GM06990 (cell line): ENCODE data around the gene CPXM2.

Source experiments
- DNase-seq: peaks from one replicate; pipeline ENCODE4 v3.0.0-alpha.2; 2011; ENCODE audit not compliant: insufficient read length; ENCODE audit errors: extremely low read depth
- H3K27me3 ChIP-seq: replicated peaks from 2 replicates; pipeline ENCODE4 v1.6.0; 2011; ENCODE audit warnings: low read length; ENCODE audit not compliant: control insufficient read depth, insufficient read depth
- H3K36me3 ChIP-seq: 2 replicates; pipeline ENCODE4 v1.5.1; 2011; ENCODE audit warnings: low read length; ENCODE audit not compliant: control insufficient read depth, insufficient read depth
- H3K4me3 ChIP-seq: replicated peaks from 2 replicates; pipeline ENCODE4 v1.5.1; 2011; ENCODE audit warnings: low read depth, mild to moderate bottlenecking, control low read depth, low read length
- TF ChIP-seq, protein P1 (sequence below): IDR thresholded peaks from 2 replicates; pipeline ENCODE4 v1.5.1; 2011; ENCODE audit warnings: low read length, control low read depth, mild to moderate bottlenecking, inconsistent platforms; ENCODE audit not compliant: insufficient read depth, poor library complexity, severe bottlenecking

CPXM2 gene

DNA sequence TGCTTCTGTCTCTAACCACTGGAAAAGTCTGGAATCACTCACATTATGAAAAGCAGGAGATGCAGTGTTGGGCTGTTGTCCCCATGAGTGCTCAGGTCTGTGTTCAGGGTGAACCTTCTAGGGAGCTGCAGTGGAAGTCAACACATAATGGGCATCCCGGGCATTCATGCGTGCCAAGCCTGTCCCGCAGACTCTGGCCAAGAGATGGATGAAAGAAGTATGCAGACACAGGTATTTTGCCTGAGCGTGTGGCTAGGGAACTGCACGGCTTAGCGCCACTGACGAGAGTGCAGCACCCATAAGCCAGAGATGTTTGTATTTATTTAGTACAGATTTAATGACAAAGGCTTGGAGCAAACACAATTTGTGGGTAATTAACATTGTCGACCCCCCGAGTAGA is 140.7 kb downstream of the CPXM2 start:
- TF ChIP-seq, protein P1, sequence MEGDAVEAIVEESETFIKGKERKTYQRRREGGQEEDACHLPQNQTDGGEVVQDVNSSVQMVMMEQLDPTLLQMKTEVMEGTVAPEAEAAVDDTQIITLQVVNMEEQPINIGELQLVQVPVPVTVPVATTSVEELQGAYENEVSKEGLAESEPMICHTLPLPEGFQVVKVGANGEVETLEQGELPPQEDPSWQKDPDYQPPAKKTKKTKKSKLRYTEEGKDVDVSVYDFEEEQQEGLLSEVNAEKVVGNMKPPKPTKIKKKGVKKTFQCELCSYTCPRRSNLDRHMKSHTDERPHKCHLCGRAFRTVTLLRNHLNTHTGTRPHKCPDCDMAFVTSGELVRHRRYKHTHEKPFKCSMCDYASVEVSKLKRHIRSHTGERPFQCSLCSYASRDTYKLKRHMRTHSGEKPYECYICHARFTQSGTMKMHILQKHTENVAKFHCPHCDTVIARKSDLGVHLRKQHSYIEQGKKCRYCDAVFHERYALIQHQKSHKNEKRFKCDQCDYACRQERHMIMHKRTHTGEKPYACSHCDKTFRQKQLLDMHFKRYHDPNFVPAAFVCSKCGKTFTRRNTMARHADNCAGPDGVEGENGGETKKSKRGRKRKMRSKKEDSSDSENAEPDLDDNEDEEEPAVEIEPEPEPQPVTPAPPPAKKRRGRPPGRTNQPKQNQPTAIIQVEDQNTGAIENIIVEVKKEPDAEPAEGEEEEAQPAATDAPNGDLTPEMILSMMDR = no peak
- DNase-seq = no peak
- Histone ChIP-seq H3K4me3 (no peak overlapping the region), H3K36me3 (no peaks in the 10 kb centered on the region), H3K27me3 (no peaks in the 10 kb centered on the region; the same call in none of the 2 replicates)

DNA sequence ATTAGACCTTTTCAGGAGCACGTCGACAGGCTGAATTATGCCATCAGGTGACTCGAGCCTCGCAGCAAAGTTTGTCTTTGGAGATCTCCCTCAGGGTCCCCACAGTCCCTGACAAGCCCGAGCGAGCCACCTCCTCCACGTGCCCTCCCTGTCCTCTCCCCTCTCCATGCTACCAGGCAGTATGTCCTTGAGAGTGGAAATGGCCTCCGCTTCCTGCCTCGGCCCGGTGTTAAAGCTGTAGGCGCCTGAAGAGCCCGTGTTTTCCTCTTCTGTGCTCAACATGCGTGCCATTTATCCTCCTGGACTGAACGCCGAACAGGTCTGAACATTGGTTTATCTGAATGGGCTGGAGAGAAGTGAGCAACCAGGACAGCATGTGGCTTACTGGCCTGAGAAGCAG is 142.9 kb downstream of the CPXM2 start:
- Histone ChIP-seq H3K27me3 (peaks cover 2% of the 10 kb centered on the region), H3K36me3 (no peaks in the 10 kb centered on the region), H3K4me3 (no peak overlapping the region)
- DNase-seq = no peak
- TF ChIP-seq, protein P1 = no peak

GRCh38 chr10:123747426-123747825 is 144.2 kb downstream of the CPXM2 start:
- no peak for DNase-seq
- no peaks in the 10 kb centered on the region for H3K36me3 ChIP-seq
- H3K4me3 ChIP-seq = no peak overlapping the region
- H3K27me3 ChIP-seq = peaks cover 2% of the 10 kb centered on the region
- TF ChIP-seq, protein P1 = no peak

DNA sequence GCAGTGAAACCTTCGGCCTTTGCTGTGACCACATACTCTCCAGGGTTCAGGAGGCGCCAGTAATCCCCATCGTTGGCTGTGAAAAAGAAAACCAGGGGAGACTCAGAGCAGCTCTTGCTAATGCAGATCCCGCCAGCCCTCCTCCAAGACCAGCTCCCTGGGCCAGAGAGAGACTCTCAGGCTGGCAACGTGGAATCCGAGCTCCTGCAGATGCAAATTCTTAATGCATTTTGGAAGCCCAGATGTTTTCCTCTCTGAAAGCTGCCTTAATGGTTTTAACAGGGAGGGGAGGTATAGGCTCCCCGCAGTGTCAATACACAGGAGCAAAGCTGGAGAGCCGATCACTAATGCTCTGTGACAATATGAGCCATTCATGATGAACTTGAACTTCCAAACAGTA is 144.7 kb downstream of the CPXM2 start:
- DNase-seq = no peak
- Histone ChIP-seq H3K27me3 (peaks cover 2% of the 10 kb centered on the region), H3K4me3 (no peak overlapping the region), H3K36me3 (no peaks in the 10 kb centered on the region)
- TF ChIP-seq, protein P1 = no peak

- DNase-seq = no peak
- Histone ChIP-seq H3K27me3 (peaks cover 2% of the 10 kb centered on the region), H3K4me3 (no peak overlapping the region), H3K36me3 (no peaks in the 10 kb centered on the region)
- TF ChIP-seq, protein P1 = no peak
Measured at GRCh38 chr10:123746520-123746919, 145.1 kb downstream of the CPXM2 start.

GRCh38 chr10:123746061-123746460 is 145.5 kb downstream of the CPXM2 start:
- DNase-seq = no peak
- Histone ChIP-seq H3K4me3 (no peak overlapping the region), H3K36me3 (no peaks in the 10 kb centered on the region), H3K27me3 (peaks cover 2% of the 10 kb centered on the region)
- TF ChIP-seq, protein P1 = no peak
